HL-60 (cell line): Measurements from ENCODE around the gene DAPK1.

Experiments
- DNase-seq, 2 experiments: peaks; one replicate each; pipeline ENCODE4 v3.0.0-alpha.2; 2010 to 2020; ENCODE audit warnings: low read depth in 1 of 2, low spot score in 1 of 2
- H3K27ac ChIP-seq: fragments of 250-450 bp; sonication (Bioruptor Pico); replicated peaks from 2 replicates; pipeline ENCODE4 v1.5.1; 2020; ENCODE audit warnings: mild to moderate bottlenecking, moderate library complexity
- H3K27me3 ChIP-seq: fragments of 250-450 bp; sonication (Bioruptor Pico); 2 replicates; pipeline ENCODE4 v1.5.1; 2021; ENCODE audit warnings: mild to moderate bottlenecking, moderate library complexity; ENCODE audit not compliant: insufficient read depth, poor library complexity, severe bottlenecking
- H3K4me3 ChIP-seq: replicated peaks from 2 replicates; pipeline ENCODE4 v1.5.1; 2011; ENCODE audit warnings: mild to moderate bottlenecking, control low read depth, low read length; ENCODE audit not compliant: insufficient read depth
- CTCF ChIP-seq: IDR thresholded peaks from one replicate; pipeline ENCODE4 v1.5.1; 2011; ENCODE audit warnings: low read length, control low read depth, inconsistent platforms; ENCODE audit not compliant: insufficient read depth
- GABPA ChIP-seq: IDR thresholded peaks from 2 replicates; pipeline ENCODE4 v1.6.1; 2012; ENCODE audit warnings: low read depth
- POLR2AphosphoS5 ChIP-seq: IDR thresholded peaks from 2 replicates; pipeline ENCODE4 v1.6.1; 2012; ENCODE audit warnings: low read depth
- SPI1 ChIP-seq: IDR thresholded peaks from 2 replicates; pipeline ENCODE4 v1.6.1; 2012; ENCODE audit warnings: low read depth, mild to moderate bottlenecking, borderline replicate concordance
- TF ChIP-seq, protein P1 (sequence below): IDR thresholded peaks from 2 replicates; pipeline ENCODE4 v1.6.1; 2012; ENCODE audit warnings: low read depth; ENCODE audit not compliant: insufficient replicate concordance

The DAPK1 gene

DNA sequence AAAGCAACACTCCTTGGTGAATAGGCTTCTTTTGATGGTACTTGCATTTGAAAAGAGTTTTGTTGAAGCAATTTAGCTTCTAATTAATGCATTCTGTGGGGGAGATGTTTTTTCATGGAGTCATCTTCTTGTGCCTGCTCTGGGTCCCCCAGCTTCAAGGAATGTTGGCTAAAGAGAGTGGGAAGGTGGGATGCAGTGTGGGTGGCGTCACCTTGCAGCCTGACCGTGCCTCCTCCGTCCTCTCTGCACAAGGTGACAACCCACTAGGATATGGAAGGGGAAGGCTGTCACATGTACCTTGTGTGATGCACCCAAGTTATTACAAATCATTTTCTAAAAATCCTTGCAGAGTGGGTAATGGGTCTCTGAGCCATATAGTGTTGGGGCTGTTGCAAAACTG is 70.7 kb downstream of the DAPK1 start:
- Histone ChIP-seq H3K4me3 (no peak overlapping the region), H3K27me3 (no peaks in the 10 kb centered on the region), H3K27ac (no peak overlapping the region)
- no peak for DNase-seq
- no peak for TF ChIP-seq CTCF
- TF ChIP-seq SPI1, result no peak
- TF ChIP-seq POLR2AphosphoS5, result no peak
- TF ChIP-seq, protein P1, sequence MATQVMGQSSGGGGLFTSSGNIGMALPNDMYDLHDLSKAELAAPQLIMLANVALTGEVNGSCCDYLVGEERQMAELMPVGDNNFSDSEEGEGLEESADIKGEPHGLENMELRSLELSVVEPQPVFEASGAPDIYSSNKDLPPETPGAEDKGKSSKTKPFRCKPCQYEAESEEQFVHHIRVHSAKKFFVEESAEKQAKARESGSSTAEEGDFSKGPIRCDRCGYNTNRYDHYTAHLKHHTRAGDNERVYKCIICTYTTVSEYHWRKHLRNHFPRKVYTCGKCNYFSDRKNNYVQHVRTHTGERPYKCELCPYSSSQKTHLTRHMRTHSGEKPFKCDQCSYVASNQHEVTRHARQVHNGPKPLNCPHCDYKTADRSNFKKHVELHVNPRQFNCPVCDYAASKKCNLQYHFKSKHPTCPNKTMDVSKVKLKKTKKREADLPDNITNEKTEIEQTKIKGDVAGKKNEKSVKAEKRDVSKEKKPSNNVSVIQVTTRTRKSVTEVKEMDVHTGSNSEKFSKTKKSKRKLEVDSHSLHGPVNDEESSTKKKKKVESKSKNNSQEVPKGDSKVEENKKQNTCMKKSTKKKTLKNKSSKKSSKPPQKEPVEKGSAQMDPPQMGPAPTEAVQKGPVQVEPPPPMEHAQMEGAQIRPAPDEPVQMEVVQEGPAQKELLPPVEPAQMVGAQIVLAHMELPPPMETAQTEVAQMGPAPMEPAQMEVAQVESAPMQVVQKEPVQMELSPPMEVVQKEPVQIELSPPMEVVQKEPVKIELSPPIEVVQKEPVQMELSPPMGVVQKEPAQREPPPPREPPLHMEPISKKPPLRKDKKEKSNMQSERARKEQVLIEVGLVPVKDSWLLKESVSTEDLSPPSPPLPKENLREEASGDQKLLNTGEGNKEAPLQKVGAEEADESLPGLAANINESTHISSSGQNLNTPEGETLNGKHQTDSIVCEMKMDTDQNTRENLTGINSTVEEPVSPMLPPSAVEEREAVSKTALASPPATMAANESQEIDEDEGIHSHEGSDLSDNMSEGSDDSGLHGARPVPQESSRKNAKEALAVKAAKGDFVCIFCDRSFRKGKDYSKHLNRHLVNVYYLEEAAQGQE, result no peak
- TF ChIP-seq GABPA, result no peak

GRCh38 chr9:87569008-87569509 is 71.4 kb downstream of the DAPK1 start:
- DNase-seq, result no peak

DNA sequence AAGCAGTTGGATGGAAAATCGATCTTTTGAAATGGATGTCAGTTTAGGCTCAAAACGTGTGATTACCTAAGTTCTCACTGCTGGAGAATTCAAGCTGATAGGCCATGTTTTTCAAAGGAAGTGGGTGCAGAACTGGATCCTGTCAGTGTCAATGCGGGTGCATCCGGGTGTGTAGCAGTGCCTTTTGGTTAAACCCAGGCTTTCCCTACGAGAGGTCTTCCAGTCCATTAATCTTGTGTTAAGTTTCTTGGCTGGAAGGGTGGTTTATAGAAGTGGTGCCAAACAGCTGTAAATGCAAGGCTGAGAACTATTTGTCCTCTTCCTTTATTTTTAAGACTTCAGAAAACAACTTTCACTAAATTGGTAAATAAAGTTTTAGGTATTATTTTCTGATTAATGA is 71.9 kb downstream of the DAPK1 start:
- Histone ChIP-seq H3K4me3 (no peak overlapping the region), H3K27ac (no peak overlapping the region), H3K27me3 (no peaks in the 10 kb centered on the region)
- no peak for DNase-seq
- no peak for TF ChIP-seq CTCF

More at GRCh38 chr9:87569008-87569509, 71.4 kb downstream of the DAPK1 start:
- no peak for TF ChIP-seq GABPA
- no peak for TF ChIP-seq CTCF
- TF ChIP-seq SPI1, result no peak
- no peak for TF ChIP-seq POLR2AphosphoS5
- no peaks in the 10 kb centered on the region for H3K27me3 ChIP-seq
- H3K4me3 ChIP-seq, result no peak overlapping the region
- no peak overlapping the region for H3K27ac ChIP-seq

GRCh38 chr9:87570000-87570908 is 72.6 kb downstream of the DAPK1 start:
- Histone ChIP-seq H3K27ac (no peak overlapping the region), H3K4me3 (no peak overlapping the region), H3K27me3 (no peaks in the 10 kb centered on the region)
- DNase-seq, result no peak
- TF ChIP-seq SPI1 (no peak), GABPA (no peak), POLR2AphosphoS5 (no peak), CTCF (no peak)
- TF ChIP-seq, protein P1, result no peak
